ENCODE measurements around the gene DYNC1H1. TPM values are rescaled to one million over a fixed set of nuclear protein-coding genes. Genes with fewer than 3 reads are reported as not detected.

The DYNC1H1 gene
- total and polyA plus RNA-seq, 2 of the 13 experiments (the other 11 are each of a cell fraction or from before 2014, with no cell fraction given), result 74.4 to 239 TPM

DNA sequence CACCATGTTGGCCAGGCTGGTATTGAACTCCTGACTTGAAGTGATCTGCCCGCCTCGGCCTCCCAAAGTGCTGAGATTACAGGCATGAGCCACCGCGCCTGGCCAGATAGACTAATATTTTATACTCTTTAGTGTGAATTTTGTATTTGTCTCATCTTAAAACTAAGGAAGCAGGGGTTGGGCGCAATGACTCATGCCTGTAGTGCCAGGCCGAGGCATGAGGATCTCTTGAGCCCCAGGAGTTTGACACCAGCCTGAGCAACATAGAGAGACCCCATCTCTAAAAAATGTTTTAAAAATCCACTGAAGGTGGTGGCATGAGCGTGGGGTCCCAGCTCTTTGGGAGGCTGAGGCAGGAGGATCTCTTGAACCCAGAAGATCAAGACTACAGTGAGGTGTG is 9.0 kb downstream of the DYNC1H1 start:
- in situ Hi-C loops (cut with HindIII; ENCODE audit: extremely low pct_ligation_motif_present, low pct_unique_long_range_greater_than_20kb), result no loop called here
- H3K27ac ChIP-seq (ENCODE audit: extremely low read length, insufficient read depth, low read length), result no peak overlapping the region
- FAIRE-seq (no peak), DNase-seq (ENCODE audit: low spot score) (no peak), ATAC-seq (no peak)
- intact Hi-C loops (cut with micrococcal nuclease; ENCODE audit: unreplicated experiment), result no loop called here
- peaks cover 6 to 37% of the 10 kb centered on the region in 2 experiments for H3K36me3 ChIP-seq (replicated peaks in 1 of 2; ENCODE audit: control insufficient read depth in 1 of 2, insufficient read depth in 2 of 2, low read length in 2 of 2)
- no TSS peak for BruUV-seq (replicated peaks)
- H3K4me3 ChIP-seq (replicated peaks in 1 of 3; ENCODE audit: insufficient read depth in 1 of 3, low read depth in 2 of 3, low read length in 3 of 3), result no peak overlapping the region
- peaks cover 28% of the 10 kb centered on the region for H3K4me1 ChIP-seq (ENCODE audit: insufficient read depth, low read length)
- 95% methylated on average over 7 of the region's 7 CpGs for WGBS (ENCODE audit: low lambda C conversion rate)
- H3K27me3 ChIP-seq (ENCODE audit: control insufficient read depth in 1 of 2, insufficient read depth in 2 of 2, low read length in 2 of 2), result no peaks in the 10 kb centered on the region
- no peak overlapping the region for H2AFZ ChIP-seq (ENCODE audit: low read length)
- CTCF ChIA-PET (ENCODE audit: low intra/inter-chr PET ratio, low total read pairs), result interaction anchor here (2.3 kb wide), 1 partner anchor 12 kb away, joined by 10 read pairs; no protein-coding TSS in a partner anchor
- TF ChIP-seq SMAD9 (CRISPR knock-in tag; IDR thresholded peaks at IDR 0.05), result no peak
- no peak for TF ChIP-seq ZNF607 (CRISPR knock-in tag; IDR thresholded peaks at IDR 0.05; ENCODE audit: borderline replicate concordance)
- TF ChIP-seq ZNF235 (CRISPR knock-in tag; IDR thresholded peaks at IDR 0.05; ENCODE audit: borderline replicate concordance), result no peak
- TF ChIP-seq, protein P1, sequence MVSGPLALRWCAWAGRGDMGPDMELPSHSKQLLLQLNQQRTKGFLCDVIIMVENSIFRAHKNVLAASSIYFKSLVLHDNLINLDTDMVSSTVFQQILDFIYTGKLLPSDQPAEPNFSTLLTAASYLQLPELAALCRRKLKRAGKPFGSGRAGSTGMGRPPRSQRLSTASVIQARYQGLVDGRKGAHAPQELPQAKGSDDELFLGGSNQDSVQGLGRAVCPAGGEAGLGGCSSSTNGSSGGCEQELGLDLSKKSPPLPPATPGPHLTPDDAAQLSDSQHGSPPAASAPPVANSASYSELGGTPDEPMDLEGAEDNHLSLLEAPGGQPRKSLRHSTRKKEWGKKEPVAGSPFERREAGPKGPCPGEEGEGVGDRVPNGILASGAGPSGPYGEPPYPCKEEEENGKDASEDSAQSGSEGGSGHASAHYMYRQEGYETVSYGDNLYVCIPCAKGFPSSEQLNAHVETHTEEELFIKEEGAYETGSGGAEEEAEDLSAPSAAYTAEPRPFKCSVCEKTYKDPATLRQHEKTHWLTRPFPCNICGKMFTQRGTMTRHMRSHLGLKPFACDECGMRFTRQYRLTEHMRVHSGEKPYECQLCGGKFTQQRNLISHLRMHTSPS (CRISPR knock-in tag; IDR thresholded peaks at IDR 0.05; ENCODE audit: low read depth), result no peak
- TF ChIP-seq, protein P2, sequence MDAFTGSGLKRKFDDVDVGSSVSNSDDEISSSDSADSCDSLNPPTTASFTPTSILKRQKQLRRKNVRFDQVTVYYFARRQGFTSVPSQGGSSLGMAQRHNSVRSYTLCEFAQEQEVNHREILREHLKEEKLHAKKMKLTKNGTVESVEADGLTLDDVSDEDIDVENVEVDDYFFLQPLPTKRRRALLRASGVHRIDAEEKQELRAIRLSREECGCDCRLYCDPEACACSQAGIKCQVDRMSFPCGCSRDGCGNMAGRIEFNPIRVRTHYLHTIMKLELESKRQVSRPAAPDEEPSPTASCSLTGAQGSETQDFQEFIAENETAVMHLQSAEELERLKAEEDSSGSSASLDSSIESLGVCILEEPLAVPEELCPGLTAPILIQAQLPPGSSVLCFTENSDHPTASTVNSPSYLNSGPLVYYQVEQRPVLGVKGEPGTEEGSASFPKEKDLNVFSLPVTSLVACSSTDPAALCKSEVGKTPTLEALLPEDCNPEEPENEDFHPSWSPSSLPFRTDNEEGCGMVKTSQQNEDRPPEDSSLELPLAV (CRISPR knock-in tag; conservative IDR thresholded peaks at IDR 0.05; ENCODE audit: low read depth), result no peak
- TF ChIP-seq TGIF2 (CRISPR knock-in tag; IDR thresholded peaks at IDR 0.05), result no peak
- no peaks in the 10 kb centered on the region for H3K9me3 ChIP-seq (ENCODE audit: low read length)
- H3K4me2 ChIP-seq (ENCODE audit: low read depth, low read length), result no peak overlapping the region
- H4K20me1 ChIP-seq (ENCODE audit: insufficient read depth, low read length), result peaks cover 8% of the 10 kb centered on the region; the same call in 1 of the 2 replicates
- peaks cover 56% of the 10 kb centered on the region for H3K79me2 ChIP-seq (ENCODE audit: insufficient read depth, low read length)
- POLR2A ChIA-PET, result no interaction called here
- H3K9ac ChIP-seq (ENCODE audit: insufficient read depth, low read depth, low read length), result no peak overlapping the region
